Endothelial cell of umbilical vein (primary cell): Measurements from ENCODE around the gene PDK4. TPM values are rescaled to one million over a fixed set of nuclear protein-coding genes. Genes with fewer than 3 reads are reported as not detected.

Experiments used
- polyA plus RNA-seq, 4 experiments: library from polyadenylated mRNA; depleted of rRNA in 3 of 4; stranded (reverse) in 3 of 4; unstranded in 1 of 4; fragments of >200 nt; gene quantifications; 2 replicates each; pipeline versions ENCODE4 v1.2.1 to v1.2.3, GENCODE V29; 2011 to 2012; ENCODE audit warnings: missing spikeins in 1 of 4
- total RNA-seq: library from RNA; stranded (reverse); gene quantifications from 2 replicates; pipeline ENCODE4 v1.2.3, GENCODE V29; 2021

PDK4 gene
- total and polyA plus RNA-seq, 2 donors (not counting 3 experiments of a cell fraction or from before 2014, with no cell fraction given): 0.75 to 2.5 TPM

Other genes starting within 250 kb of the PDK4 start
- 2.0 and 3.4 TPM in 2 replicates for gene PON3, start 200.1 kb downstream of the PDK4 start, total RNA-seq
- gene PON3, start 200.1 kb downstream of the PDK4 start, polyA plus RNA-seq: 0.62 and 0.83 TPM in 2 replicates
- gene PON2, start 161.5 kb downstream of the PDK4 start, total RNA-seq: 125 and 134 TPM in 2 replicates
- gene PON2, start 161.5 kb downstream of the PDK4 start, polyA plus RNA-seq: 99.0 and 110 TPM in 2 replicates
- gene ASB4, start 110.6 kb downstream of the PDK4 start, total RNA-seq: not detected in 2 replicates
- gene ASB4, start 110.6 kb downstream of the PDK4 start, polyA plus RNA-seq: not detected in 2 replicates
- gene DYNC1I1, start 176.0 kb upstream of the PDK4 start, total RNA-seq: 3.3 and 3.6 TPM in 2 replicates
- gene DYNC1I1, start 176.0 kb upstream of the PDK4 start, polyA plus RNA-seq: 1.8 and 2.0 TPM in 2 replicates